ENCODE results near the gene CCDC57. TPM values are rescaled to one million over a fixed set of nuclear protein-coding genes. Genes with fewer than 3 reads are reported as not detected.

Gene CCDC57
- total and polyA plus RNA-seq, 9 of the 15 experiments (the other 6 are each of a cell fraction or from before 2014, with no cell fraction given): 0.83 to 36.2 (median 13.6) TPM

DNA sequence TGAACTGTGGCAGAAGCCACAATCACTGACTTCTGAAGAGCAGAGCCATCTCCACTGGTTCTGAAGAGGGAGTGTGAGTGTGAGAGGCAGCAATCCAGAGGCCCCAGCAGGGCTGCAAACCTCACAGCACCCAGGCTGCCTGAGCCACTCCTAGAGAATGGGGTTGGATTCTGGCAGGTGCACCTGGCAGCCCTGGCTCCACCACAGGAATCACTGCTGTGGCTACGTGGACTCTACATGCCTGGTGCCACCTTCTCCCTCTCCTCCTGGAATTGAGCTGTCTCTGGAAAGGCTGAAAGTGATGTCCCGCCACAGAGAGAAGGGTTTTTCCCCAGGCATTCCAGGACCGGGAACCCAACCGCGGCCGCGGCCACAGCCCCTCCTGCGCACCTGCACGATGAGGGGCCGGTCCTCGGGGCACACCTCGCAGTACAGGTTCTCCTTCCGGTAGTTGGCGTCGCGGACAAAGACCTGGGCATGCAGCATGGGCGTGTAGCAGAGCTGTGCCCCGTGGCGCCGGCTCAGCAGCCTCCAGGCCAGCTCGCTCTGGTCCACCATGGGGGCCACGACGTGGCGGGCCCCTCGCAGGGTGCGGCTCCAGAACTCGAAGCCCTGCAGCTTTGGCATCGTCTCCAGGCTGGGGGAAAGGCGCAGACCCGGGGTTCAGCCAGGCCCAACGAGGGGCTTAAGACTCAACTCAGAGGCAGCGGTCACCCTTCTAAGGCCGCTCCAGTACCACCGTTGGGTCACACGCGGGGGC lies 148.0 kb downstream of the CCDC57 start (continued):
- TF ChIP-seq, protein P1, sequence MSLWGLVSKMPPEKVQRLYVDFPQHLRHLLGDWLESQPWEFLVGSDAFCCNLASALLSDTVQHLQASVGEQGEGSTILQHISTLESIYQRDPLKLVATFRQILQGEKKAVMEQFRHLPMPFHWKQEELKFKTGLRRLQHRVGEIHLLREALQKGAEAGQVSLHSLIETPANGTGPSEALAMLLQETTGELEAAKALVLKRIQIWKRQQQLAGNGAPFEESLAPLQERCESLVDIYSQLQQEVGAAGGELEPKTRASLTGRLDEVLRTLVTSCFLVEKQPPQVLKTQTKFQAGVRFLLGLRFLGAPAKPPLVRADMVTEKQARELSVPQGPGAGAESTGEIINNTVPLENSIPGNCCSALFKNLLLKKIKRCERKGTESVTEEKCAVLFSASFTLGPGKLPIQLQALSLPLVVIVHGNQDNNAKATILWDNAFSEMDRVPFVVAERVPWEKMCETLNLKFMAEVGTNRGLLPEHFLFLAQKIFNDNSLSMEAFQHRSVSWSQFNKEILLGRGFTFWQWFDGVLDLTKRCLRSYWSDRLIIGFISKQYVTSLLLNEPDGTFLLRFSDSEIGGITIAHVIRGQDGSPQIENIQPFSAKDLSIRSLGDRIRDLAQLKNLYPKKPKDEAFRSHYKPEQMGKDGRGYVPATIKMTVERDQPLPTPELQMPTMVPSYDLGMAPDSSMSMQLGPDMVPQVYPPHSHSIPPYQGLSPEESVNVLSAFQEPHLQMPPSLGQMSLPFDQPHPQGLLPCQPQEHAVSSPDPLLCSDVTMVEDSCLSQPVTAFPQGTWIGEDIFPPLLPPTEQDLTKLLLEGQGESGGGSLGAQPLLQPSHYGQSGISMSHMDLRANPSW (CRISPR knock-in tag; IDR thresholded peaks at IDR 0.05): no peak
- TF ChIP-seq ZKSCAN3 (CRISPR knock-in tag; IDR thresholded peaks at IDR 0.05) (no peak), HDAC8 (tag; IDR thresholded peaks at IDR 0.05) (no peak), KAT2B (IDR thresholded peaks at IDR 0.05; ENCODE audit: low read depth, low read length) (no peak), ARID1B (IDR thresholded peaks at IDR 0.05) (no peak), ZNF586 (CRISPR knock-in tag; conservative IDR thresholded peaks at IDR 0.05) (no peak), POU5F1 (IDR thresholded peaks at IDR 0.05; ENCODE audit: borderline replicate concordance, low read depth, low read length, partially characterized antibody) (no peak), ZNF239 (CRISPR knock-in tag; IDR thresholded peaks at IDR 0.05) (no peak), ZKSCAN1 (IDR thresholded peaks at IDR 0.05; ENCODE audit: low read depth, low read length) (no peak), DMBX1 (CRISPR knock-in tag; IDR thresholded peaks at IDR 0.05; ENCODE audit: borderline replicate concordance) (no peak), ZBTB8A (IDR thresholded peaks at IDR 0.05; ENCODE audit: partially characterized antibody) (no peak), STAG1 (CRISPR knock-in tag; IDR thresholded peaks at IDR 0.05; ENCODE audit: borderline replicate concordance) (no peak), KHSRP (IDR thresholded peaks at IDR 0.05) (no peak)
- TF ChIP-seq, protein P2, sequence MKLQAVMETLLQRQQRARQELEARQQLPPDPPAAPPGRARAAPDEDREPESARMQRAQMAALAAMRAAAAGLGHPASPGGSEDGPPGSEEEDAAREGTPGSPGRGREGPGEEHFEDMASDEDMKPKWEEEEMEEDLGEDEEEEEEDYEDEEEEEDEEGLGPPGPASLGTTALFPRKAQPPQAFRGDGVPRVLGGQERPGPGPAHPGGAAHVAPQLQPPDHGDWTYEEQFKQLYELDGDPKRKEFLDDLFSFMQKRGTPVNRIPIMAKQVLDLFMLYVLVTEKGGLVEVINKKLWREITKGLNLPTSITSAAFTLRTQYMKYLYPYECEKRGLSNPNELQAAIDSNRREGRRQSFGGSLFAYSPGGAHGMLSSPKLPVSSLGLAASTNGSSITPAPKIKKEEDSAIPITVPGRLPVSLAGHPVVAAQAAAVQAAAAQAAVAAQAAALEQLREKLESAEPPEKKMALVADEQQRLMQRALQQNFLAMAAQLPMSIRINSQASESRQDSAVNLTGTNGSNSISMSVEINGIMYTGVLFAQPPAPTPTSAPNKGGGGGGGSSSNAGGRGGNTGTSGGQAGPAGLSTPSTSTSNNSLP (IDR thresholded peaks at IDR 0.05; ENCODE audit: borderline replicate concordance, low read depth, low read length): no peak
- TF ChIP-seq, protein P3, sequence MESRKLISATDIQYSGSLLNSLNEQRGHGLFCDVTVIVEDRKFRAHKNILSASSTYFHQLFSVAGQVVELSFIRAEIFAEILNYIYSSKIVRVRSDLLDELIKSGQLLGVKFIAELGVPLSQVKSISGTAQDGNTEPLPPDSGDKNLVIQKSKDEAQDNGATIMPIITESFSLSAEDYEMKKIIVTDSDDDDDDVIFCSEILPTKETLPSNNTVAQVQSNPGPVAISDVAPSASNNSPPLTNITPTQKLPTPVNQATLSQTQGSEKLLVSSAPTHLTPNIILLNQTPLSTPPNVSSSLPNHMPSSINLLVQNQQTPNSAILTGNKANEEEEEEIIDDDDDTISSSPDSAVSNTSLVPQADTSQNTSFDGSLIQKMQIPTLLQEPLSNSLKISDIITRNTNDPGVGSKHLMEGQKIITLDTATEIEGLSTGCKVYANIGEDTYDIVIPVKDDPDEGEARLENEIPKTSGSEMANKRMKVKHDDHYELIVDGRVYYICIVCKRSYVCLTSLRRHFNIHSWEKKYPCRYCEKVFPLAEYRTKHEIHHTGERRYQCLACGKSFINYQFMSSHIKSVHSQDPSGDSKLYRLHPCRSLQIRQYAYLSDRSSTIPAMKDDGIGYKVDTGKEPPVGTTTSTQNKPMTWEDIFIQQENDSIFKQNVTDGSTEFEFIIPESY (CRISPR knock-in tag; IDR thresholded peaks at IDR 0.05): 0 out of 2 replicates have a peak, but pooled peaks have one; percentile 10
- TF ChIP-seq, protein P4, sequence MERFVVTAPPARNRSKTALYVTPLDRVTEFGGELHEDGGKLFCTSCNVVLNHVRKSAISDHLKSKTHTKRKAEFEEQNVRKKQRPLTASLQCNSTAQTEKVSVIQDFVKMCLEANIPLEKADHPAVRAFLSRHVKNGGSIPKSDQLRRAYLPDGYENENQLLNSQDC (CRISPR knock-in tag; IDR thresholded peaks at IDR 0.05): no peak
